T-helper 1 cell (primary cell): Measurements from ENCODE around the gene RNF43.

Source experiments
- DNase-seq, 5 donors: peaks; one replicate each; pipeline ENCODE4 v3.0.0-alpha.2; 2012 to 2020

Gene RNF43

DNA sequence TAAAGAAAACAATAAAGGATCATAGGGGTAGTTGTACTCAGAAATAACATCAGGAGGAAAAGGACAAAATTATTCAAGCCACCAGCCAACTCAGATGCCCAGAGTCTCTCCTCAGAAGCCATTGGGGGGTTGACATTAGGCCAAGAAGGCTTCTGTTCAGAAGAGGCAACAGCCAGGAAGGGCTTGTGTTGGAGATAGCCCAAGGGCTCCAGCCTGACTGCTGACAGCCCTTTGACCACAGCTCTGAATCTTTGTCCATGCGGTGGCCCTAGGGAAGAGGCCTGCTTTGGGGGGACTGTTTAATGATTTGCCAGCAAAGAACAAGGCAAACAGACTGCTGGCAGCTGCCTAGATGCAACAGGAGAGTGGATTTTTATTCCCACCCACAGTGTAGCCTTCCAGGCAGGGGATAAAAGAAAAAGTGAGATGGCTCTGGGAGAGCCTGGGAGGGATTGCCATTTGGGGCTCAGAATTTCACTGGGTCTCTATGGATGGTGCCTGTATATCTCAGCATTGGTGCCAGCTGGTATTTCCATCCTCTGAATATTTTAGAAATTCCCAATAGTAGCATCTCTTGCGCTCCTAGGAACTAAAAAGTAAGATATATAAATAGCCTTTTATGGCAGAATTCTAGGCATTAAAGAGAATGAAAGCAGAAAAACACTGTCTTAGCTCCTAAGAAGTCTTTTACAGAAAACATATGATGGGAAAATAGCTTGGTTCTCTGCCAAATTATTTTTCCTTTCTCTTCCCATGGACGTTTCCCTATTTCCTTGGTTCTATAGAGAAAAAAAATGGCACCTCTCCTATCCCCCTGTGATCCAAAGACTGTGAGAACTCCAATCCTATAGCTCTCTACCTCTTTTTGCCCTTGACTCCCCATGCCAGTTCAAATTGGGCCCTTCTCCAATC lies 36.0 kb downstream of the RNF43 start:
- DNase-seq, result no peak

DNA sequence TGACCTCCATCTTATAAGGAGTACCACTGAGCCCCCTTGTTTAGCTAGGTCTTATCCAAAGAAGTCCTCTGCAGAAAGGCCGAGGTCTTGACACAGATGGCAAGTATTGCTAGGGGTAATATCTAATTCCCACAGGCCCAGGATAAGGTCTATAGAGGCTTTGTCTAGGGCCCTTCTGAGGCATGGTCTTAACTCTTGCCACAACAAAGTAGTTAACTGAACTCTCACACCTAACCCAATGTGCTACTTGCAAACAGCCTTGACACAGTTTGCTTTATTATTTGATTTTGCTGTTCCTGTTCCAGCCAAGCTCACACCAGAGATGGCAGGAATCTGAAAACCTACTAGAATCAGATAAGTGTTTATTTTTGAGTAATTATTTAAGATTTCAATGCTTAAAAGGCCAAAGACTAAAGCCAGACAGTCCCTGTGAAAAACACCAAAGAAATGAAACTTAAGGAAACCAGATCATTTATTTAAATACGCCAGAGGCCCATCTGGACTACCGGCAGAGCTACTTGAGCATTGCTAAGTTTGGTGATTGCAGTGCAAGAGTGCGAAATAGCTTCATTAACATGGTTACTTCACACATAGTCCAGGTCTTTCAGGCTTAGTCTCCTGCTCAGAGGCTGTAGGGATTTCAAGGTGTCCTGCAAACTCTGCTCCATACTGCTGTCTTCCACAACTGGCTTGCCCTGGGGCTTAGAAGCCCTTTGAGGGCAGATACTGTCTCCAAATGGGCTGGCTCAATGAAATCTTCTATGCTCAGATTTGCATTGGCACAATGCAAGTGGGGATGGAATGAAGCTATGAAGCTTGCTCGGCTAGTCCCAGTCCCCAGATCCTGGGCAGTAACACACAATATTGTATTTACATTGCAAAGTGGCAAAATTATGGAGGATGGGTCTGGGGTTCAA lies 36.9 kb downstream of the RNF43 start:
- no peak for DNase-seq

DNA sequence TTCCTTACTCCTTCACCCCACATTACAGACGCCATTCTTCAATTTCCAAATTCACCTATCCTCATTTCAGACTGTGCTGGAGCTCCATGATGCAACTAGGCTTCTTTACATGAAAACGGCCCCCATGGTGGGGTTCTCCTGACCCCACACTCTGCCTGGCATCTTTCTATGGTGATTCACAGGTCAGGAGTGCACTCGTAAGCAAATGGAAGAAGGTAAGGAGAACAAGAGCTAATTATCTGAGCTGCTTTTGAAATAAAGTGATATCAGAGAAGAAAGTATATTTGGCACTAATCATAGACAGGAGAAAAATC lies 37.9 kb downstream of the RNF43 start:
- no peak for DNase-seq

DNA sequence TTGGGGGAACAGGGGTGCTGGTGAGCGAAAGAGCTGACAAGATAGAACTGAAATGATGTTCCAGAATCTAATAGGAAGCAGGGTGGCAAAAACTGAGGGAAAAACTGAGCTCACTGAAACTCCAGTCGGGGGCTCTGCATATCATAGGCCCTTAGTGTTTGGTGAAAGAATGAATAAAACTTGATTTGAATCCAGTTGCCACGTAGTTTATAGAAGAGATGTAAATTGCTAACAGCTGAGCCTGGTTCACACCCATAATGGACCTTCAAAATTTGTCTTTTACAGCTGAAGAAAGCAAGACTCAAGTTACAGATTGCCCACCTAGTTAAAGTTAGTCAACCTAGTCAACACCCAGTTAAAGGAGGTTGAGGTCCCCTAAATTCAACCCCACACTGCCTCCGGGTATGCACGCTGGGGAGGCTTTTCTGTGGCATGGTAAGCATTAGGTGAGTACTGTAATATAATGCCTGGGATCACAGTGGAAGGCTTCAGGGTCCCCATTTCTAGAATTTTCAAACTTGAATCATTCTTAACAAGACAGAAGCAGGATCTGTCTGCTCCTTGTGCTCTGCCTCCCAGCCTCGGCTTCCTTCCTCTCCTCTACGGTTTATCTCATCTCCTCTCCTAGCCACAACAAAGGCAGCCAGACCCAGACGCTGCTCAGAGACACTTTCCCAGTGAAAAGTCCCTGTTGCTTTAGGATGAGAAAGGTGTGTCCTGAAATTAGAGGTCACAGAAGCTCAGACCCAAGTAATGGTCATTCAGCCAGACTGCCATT lies 38.4 kb downstream of the RNF43 start:
- DNase-seq, result peak in 1 of 5 donors; percentile 6

DNA sequence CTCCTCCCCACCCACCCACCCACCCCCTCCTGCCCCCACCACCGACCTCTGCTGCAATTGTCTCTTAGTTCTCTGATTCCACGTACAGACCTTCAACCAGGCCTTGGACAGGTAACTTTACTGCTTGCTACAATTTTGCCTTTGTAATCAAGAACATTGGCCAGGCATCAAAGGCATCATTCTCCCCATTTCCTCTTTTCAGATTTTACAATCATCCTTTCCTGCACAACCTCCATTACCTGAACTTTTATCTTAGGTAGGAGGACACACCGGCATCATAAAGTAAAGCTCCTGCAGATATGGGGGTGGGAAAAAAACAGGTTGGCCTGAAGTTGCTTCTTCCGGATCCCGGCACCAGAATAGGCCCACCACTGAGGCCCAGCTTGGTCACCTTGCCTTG lies 39.7 kb downstream of the RNF43 start:
- DNase-seq, result no peak

DNA sequence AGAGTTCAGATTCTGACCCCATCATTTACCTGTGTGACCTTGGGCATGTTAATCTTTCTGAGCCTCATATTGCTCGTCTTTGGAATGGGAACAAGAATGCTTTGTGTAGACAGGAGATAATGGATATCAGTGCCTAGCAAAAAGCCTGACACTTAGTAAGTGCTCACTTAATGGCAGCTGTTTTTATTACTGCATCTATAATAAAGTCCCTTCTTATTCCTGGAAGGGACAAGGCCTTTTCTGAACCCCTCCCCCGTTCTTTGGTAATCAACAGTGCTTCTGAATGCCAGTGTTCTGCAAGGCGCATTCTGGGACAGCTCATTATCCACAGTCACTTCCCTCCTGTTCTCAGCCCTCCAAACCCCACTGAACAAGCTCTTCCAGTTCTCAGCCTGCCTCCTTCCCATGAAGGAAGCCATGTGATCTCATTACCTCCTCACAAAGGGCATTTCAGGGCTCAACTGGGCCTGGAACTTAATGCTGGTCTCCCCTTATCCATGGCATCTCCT lies 40.2 kb downstream of the RNF43 start:
- DNase-seq, result no peak

DNA sequence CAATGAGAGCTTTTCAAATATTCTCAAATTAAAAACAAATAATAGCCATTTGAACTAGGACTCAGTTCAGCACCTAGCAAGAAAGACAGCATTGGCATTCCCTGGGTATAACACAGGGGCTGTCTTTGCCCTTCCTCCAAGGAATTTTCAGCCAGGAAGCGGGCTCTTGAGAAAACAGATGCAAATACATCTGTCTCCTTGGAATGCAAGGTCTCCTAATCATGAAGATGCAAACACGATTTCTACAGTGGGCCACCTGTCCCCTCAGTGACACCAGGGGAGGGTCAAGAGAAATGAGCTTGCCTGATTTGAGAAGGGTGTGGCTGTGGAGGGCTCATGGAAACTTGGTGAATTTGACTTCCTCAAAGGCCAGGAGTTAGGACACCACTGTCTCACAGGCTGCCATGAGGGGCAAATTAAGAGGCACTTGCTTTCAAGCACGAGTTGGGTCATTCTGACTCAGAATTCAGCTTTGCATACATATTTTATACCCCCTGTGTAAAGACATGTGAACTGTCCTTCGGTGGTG lies 40.8 kb downstream of the RNF43 start:
- DNase-seq, result no peak

DNA sequence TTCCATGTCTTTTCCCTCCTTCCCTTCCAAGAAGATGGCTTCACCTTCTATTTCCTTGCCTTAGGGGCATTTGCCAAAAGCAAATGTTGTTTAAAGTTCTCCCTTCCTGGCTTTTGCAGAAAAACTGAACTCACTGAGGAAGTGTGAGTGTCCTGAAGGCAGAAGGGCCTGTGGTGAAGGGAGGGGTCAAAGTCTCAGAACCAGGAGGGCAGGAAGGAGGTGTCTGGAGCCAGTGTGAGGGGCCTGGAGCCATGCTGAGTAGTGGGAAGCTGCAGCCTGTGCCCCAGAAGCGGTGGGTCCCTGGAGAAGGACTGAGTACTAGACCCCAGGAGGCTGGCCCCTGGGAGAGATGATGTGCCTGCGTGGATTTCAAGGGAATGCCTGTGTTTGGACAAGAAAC lies 41.5 kb downstream of the RNF43 start:
- no peak for DNase-seq

DNA sequence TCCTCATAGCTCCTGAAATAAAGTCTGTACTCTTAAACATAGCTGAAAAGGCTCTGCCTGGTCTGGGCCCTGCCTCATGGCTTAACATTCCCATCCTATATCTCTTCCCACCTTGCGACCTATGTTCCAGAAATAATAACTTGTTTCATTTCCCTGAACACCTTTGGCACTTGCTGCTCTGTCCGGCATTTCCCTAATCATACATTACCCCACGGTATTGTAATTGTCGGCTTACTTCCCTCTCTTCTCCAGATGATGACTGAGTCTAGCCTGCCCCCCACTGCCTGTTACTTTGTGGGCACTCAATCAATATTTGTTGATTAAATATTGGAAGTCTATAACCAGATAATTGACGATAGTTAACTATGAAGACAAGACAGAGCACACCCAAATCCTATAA lies 42.1 kb downstream of the RNF43 start:
- DNase-seq, result no peak

DNA sequence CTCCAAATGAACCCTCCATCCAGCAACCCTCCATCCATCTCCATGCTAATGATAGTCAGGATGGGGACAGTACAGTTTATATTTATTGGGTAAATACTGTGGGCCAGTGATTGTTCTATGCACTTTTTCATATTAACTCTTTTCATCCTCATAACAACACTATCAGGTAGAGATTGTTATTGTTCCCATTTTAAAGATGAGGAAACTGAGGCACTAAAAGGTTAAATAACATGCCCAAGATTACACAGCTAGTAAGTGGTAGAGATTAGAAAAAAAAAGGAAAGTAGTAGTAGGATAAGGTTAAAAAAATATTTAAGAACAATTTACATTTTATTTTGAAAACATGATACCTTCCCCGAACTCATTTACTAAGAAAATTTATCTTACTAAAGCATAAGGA lies 43.4 kb downstream of the RNF43 start:
- no peak for DNase-seq

DNA sequence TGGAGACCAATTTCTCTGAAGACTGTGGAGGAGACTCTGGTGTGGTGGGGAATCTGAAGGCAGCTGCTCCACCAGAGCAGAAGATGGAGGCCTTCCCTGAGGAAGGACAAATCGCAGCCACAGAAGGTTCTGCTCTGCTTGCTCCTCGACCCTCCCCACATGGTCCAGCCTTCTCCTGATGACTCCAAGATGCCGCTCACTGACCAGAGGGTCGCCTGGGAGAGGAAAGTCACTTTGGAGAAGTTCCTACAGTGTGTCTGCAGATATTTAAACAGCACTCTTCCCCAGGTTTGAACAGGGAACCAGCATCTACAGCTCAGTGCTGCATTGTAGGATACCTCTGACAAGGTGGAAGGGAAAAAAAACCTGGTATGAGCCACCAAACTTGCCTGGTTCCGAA lies 44.3 kb downstream of the RNF43 start:
- no peak for DNase-seq

DNA sequence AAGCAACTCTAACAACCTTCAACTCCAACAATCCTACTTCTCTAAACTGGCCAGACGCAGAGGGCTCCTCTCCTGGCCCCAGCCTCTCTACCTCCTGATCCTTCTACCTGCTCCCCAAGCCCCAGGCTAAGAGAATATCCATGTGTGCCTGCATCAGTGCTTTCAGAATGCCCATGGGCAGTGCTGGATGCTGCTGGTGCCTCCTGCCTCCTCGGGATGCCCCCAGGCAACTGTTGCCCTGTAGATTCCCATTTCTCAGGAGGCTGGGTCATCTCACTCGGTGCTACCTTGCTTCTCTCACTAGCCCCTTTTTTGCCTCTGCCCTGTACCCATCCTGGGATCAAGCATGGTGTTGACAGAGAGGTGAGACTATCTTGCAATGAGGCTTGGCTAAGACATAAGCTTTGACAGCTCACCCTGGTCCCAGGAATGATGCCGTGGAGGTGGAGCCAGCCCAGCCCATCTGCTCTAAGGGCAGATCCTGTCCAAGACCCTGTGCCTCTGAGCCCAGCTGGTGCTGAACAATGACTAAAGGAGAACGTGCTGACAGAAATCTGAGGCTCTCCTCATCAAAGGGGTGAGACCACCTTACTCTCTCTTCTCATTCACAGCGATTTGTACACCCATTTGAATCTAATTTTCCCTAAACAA lies 45.9 kb downstream of the RNF43 start:
- no peak for DNase-seq

DNA sequence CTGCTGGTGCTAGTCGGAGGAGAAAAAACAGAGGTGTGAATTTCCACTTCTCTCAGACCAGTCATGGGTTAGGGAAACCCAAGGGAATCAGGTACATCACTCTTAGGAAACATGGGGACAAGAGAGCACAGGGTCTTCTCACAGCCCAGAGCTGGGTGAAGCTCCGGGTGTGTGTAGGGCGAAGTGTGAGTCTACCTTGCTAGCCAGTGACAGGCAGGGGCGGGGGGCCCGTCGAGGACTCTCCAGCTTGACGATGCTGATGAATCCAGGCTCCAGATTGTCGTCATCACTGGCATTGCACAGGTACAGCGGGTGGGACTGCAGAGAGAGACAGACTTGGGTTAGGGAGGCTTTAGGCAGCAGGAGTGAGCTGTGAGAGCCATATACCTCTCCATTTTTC lies 46.6 kb downstream of the RNF43 start:
- no peak for DNase-seq

DNA sequence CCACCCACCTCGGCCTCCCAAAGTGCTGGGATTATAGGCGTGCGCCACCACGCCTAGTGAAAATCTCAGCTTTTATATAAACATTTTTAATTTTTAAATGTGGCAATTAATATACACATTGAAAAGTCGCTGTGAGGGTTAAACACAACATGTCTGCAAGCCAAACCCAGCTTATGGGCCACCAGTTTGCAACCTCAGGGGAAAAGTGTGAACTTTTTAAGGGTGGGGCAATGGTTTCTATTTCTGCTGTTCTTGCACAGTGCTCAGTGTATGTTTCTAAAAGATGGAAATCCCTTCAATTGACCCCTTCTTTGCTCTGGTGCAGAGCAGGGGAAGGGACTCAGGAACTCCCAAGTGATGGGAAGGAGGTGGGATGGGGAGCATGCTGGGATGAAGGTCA lies 47.0 kb downstream of the RNF43 start:
- DNase-seq, result no peak

DNA sequence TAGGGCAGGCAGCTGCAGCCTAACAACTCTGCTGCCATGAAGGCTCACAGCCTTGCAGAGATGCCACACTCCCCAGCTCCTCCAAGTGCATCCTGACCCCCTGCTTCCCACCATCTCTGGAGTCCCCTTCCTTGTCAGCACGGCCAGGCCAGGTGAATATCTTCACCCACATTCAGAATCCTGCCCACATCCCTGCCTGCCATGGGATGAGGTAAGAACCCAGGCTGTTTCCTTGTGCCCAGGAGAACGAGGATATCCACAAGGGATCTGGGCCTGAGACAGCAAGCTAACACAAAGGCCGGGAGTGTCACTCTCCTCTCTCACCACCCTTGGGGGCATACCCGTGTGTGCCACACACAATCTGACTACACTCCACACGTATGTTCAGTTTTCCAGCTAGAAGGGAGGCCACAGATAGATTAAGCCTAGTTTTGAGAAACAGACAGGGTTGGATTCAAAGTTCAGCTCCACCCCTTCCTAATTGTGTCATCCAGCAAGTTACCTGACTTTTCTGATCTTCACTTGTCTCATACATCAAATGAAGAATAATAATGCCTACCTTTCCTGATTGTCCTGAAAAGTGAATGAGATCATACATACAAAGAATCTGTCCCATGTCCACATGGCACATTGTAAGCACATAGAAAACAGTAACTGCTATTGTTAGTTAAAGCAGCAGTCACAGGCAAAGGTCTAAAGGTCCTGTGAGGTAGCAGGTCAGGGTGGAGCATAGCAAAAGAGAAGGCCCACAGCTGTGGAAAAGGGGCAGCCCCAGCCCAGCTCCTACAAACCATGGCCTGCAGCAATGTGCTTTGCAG lies 47.9 kb downstream of the RNF43 start:
- DNase-seq, result no peak

DNA sequence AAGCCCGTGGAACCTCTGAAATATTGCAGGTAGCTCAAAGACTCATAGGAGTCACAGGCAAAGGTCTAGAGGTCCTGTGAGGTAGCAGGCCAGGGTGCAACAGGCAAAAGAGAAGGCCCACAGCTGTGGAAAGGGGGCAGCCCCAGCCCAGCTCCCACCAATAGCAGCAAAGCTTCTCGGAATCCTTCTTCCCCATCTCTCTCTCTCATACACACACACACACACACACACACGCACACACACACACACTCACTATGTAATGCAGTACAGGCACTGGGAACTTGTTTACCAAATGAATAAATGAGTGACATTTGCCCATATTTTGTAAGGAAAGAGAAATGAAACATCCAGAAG lies 48.5 kb downstream of the RNF43 start:
- no peak for DNase-seq
